CD14-positive monocyte (primary cell): ENCODE data around the gene FAM53A. TPM values are rescaled to one million over a fixed set of nuclear protein-coding genes. Genes with fewer than 3 reads are reported as not detected.
"Not testable (repeated sequence)": the region's sequence is repeated elsewhere in the genome, so short reads cannot be mapped to it uniquely, and the experiment has no call there.

Source experiments
- DNase-seq, 3 donors: peaks; one replicate each; pipeline ENCODE4 v3.0.0-alpha.2; 2011 to 2022
- H2AFZ ChIP-seq: 2 replicates; pipeline ENCODE4 v1.6.0; 2012; ENCODE audit warnings: mild to moderate bottlenecking, low read depth, low read length, inconsistent platforms; ENCODE audit not compliant: insufficient read depth, poor library complexity, severe bottlenecking
- H3K27ac ChIP-seq, 2 donors: 1 replicate in 1 of 2; 2 replicates in 1 of 2; pipeline ENCODE4 v1.5.1; 2012 to 2013; ENCODE audit warnings: low read length in 2 of 2, control low read depth in 1 of 2, inconsistent platforms in 1 of 2, low read depth in 1 of 2, mild to moderate bottlenecking in 1 of 2
- H3K27me3 ChIP-seq, 2 donors: one replicate each; pipeline versions ENCODE4 v1.6.0 to v1.6.1; 2011 to 2013; ENCODE audit warnings: low read length in 2 of 2; ENCODE audit not compliant: control insufficient read depth in 2 of 2, insufficient read depth in 2 of 2
- H3K36me3 ChIP-seq, 2 donors: replicated peaks in 1 of 2; 1 replicate in 1 of 2; 2 replicates in 1 of 2; pipeline versions ENCODE4 v1.5.1 to v1.6.1; 2012 to 2013; ENCODE audit warnings: low read length in 2 of 2, control low read depth in 1 of 2, inconsistent platforms in 1 of 2, mild to moderate bottlenecking in 1 of 2; ENCODE audit not compliant: insufficient read depth in 2 of 2, control insufficient read depth in 1 of 2
- H3K4me1 ChIP-seq, 2 donors: 1 replicate in 1 of 2; 2 replicates in 1 of 2; pipeline versions ENCODE4 v1.5.1 to v1.6.1; 2012 to 2013; ENCODE audit warnings: low read length in 2 of 2, control low read depth in 1 of 2, inconsistent platforms in 1 of 2, mild to moderate bottlenecking in 1 of 2, moderate library complexity in 1 of 2; ENCODE audit not compliant: insufficient read depth in 2 of 2, control insufficient read depth in 1 of 2
- H3K4me2 ChIP-seq: replicated peaks from 2 replicates; pipeline ENCODE3; 2012; ENCODE audit warnings: low read length, moderate library complexity, mild to moderate bottlenecking; ENCODE audit not compliant: poor library complexity, severe bottlenecking; ENCODE audit errors: extremely low read depth
- H3K4me3 ChIP-seq, 3 experiments: fragments of 200-600 bp in 1 of 3; sonication (generic) in 1 of 3; replicated peaks in 1 of 3; 1 replicate in 2 of 3; 2 replicates in 1 of 3; pipeline ENCODE4 v1.5.1; 2011 to 2013; ENCODE audit warnings: low read length in 3 of 3, mild to moderate bottlenecking in 3 of 3, control low read depth in 2 of 3, low read depth in 2 of 3, inconsistent platforms in 1 of 3, moderate library complexity in 1 of 3
- H3K79me2 ChIP-seq: 2 replicates; pipeline ENCODE4 v1.6.0; 2012; ENCODE audit warnings: mild to moderate bottlenecking, control low read depth, inconsistent platforms, low read length, moderate library complexity; ENCODE audit not compliant: insufficient read depth
- H3K9ac ChIP-seq: 2 replicates; pipeline ENCODE4 v1.6.0; 2017; ENCODE audit warnings: low read length, mild to moderate bottlenecking; ENCODE audit not compliant: insufficient read depth, poor library complexity, severe bottlenecking
- H3K9me3 ChIP-seq, 2 donors: replicated peaks in 1 of 2; 1 replicate in 1 of 2; 2 replicates in 1 of 2; pipeline versions ENCODE4 v1.5.1 to v1.6.1; 2012 to 2013; ENCODE audit warnings: low read length in 2 of 2, control low read depth in 1 of 2; ENCODE audit not compliant: control insufficient read depth in 1 of 2, insufficient read depth in 1 of 2
- H4K20me1 ChIP-seq: 2 replicates; pipeline ENCODE4 v1.6.0; 2012; ENCODE audit warnings: mild to moderate bottlenecking, low read length, control low read depth, moderate library complexity; ENCODE audit not compliant: insufficient read depth
- H3K27ac Mint-ChIP-seq, 7 donors: one replicate each; pipeline ENCODE4 v1.8.0; 2020; ENCODE audit warnings: mild to moderate bottlenecking in 7 of 7, mixed read lengths in 7 of 7, moderate library complexity in 6 of 7, inconsistent platforms in 2 of 7
- H3K27me3 Mint-ChIP-seq, 3 donors: one replicate each; pipeline ENCODE4 v1.8.0; 2021 to 2022; ENCODE audit warnings: low read depth in 3 of 3, mild to moderate bottlenecking in 3 of 3, mixed read lengths in 3 of 3, moderate library complexity in 3 of 3, inconsistent platforms in 1 of 3
- H3K36me3 Mint-ChIP-seq, 2 donors: one replicate each; pipeline ENCODE4 v1.8.0; 2020; ENCODE audit warnings: mixed read lengths in 2 of 2, inconsistent platforms in 1 of 2, mild to moderate bottlenecking in 1 of 2
- H3K4me1 Mint-ChIP-seq: one replicate; pipeline ENCODE4 v1.8.0; 2020; ENCODE audit warnings: mild to moderate bottlenecking, mixed read lengths
- H3K4me3 Mint-ChIP-seq, 2 donors: one replicate each; pipeline ENCODE4 v1.8.0; 2020; ENCODE audit warnings: mild to moderate bottlenecking in 2 of 2, mixed read lengths in 2 of 2, moderate library complexity in 1 of 2
- H3K9me3 Mint-ChIP-seq, 7 donors: one replicate each; pipeline ENCODE4 v1.8.0; 2020 to 2022; ENCODE audit warnings: mixed read lengths in 7 of 7, mild to moderate bottlenecking in 6 of 7, moderate library complexity in 6 of 7, inconsistent platforms in 2 of 7
- WGBS: methylation state at CpG from one replicate; pipeline ENCODE4 v1.1.5; 2013; ENCODE audit warnings: missing lambda C conversion rate; ENCODE audit not compliant: insufficient coverage; 5-methylcytosine and 5-hydroxymethylcytosine counted together
- intact Hi-C, 2 donors: fragments of 100-400 bp; cut with micrococcal nuclease; formaldehyde crosslinking; loops; one replicate each; pipeline versions ENCODE4 v1.15.0 to v1.15.1; 2023
- polyA plus RNA-seq, 3 donors: library from polyadenylated mRNA; depleted of rRNA in 1 of 3; unstranded in 2 of 3; stranded (reverse) in 1 of 3; fragments of 300-500 nt in 2 of 3; fragments of >200 nt in 1 of 3; fragmentation: Illumina TruSeq in 2 of 3; gene quantifications; 1 replicate in 2 of 3; 2 replicates in 1 of 3; pipeline ENCODE4 v1.2.3, GENCODE V29; 2012 to 2021
- TF ChIP-seq, protein P1 (sequence below): fragments of 200-600 bp; IDR thresholded peaks from one replicate; pipeline ENCODE4 v1.8.0; 2022; ENCODE audit warnings: antibody characterized with exemption, mild to moderate bottlenecking

Gene FAM53A
- polyA plus RNA-seq, 3 donors, result 0.40 to 0.82 (median 0.76) TPM

DNA sequence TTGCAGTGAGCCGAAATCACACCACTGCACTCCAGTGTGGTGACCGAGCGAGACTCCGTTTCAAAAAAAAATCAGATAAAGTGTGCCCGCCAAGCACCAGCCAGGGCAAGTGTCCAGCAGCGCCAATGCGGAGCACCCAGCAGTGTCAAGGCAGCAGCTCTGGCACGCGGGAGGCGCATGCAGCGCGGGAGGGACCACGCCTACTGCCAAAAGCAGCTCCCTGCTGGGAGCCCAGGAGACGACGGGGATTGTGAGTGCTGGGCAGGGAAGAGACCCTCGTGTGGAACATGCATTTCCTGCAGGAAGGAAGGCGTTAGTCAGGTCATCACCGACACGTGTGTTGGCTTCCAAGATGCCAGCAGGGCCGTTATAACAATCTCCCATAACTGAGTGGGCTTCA lies 10.4 kb downstream of the FAM53A start:
- no peak overlapping the region for H3K4me3 Mint-ChIP-seq
- WGBS, result 92% methylated on average over 16 of the region's 20 CpGs
- intact Hi-C loops, result no loop called here

DNA sequence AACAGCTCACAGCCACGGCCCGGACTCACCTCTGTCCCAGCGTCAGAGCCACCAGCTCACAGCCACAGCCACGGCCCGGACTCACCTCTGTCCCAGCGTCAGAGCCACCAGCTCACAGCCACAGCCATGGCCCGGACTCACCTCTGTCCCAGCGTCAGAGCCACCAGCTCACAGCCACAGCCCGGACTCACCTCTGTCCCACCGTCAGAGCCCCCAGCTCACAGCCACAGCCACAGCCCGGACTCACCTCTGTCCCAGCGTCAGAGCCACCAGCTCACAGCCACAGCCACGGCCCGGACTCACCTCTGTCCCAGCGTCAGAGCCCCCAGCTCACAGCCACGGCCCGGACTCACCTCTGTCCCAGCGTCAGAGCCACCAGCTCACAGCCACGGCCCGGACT lies 13.1 kb downstream of the FAM53A start:
- H4K20me1 ChIP-seq, H3K79me2 ChIP-seq, H3K9ac ChIP-seq, H3K4me3 Mint-ChIP-seq, H3K9me3 ChIP-seq, DNase-seq, H3K27me3 ChIP-seq, H3K4me1 ChIP-seq, H3K27ac ChIP-seq, H3K9me3 Mint-ChIP-seq, H3K4me3 ChIP-seq, intact Hi-C loops, H3K36me3 Mint-ChIP-seq, H3K4me2 ChIP-seq, H3K27ac Mint-ChIP-seq, H2AFZ ChIP-seq, H3K4me1 Mint-ChIP-seq, H3K36me3 ChIP-seq, H3K27me3 Mint-ChIP-seq: not testable (repeated sequence)
- 90% methylated on average over 15 of the region's 20 CpGs for WGBS

More for the DNA sequence above, 10.4 kb downstream of the FAM53A start:
- Mint-ChIP-seq H3K27ac (no peak overlapping the region), H3K4me1 (peaks cover 11% of the 10 kb centered on the region), H3K36me3 (no peaks in the 10 kb centered on the region), H3K27me3 (peaks cover 0 to 4% (median 4%) of the 10 kb centered on the region in 3 donors), H3K9me3 (peaks cover 0 to 1% (median 0%) of the 10 kb centered on the region in 7 donors)
- no peaks in the 10 kb centered on the region for H3K9me3 ChIP-seq
- H3K36me3 ChIP-seq, result no peaks in the 10 kb centered on the region
- no peaks in the 10 kb centered on the region for H3K27me3 ChIP-seq
- H3K4me1 ChIP-seq, result peaks cover 4 to 7% of the 10 kb centered on the region in 2 donors
- H3K9ac ChIP-seq, result no peak overlapping the region
- no peaks in the 10 kb centered on the region for H3K79me2 ChIP-seq
- TF ChIP-seq, protein P1, sequence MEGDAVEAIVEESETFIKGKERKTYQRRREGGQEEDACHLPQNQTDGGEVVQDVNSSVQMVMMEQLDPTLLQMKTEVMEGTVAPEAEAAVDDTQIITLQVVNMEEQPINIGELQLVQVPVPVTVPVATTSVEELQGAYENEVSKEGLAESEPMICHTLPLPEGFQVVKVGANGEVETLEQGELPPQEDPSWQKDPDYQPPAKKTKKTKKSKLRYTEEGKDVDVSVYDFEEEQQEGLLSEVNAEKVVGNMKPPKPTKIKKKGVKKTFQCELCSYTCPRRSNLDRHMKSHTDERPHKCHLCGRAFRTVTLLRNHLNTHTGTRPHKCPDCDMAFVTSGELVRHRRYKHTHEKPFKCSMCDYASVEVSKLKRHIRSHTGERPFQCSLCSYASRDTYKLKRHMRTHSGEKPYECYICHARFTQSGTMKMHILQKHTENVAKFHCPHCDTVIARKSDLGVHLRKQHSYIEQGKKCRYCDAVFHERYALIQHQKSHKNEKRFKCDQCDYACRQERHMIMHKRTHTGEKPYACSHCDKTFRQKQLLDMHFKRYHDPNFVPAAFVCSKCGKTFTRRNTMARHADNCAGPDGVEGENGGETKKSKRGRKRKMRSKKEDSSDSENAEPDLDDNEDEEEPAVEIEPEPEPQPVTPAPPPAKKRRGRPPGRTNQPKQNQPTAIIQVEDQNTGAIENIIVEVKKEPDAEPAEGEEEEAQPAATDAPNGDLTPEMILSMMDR, result no peak
- H2AFZ ChIP-seq, result no peak overlapping the region
- H3K4me3 ChIP-seq, result no peak overlapping the region
- no peak overlapping the region for H3K4me2 ChIP-seq
- H4K20me1 ChIP-seq, result no peaks in the 10 kb centered on the region
- no peak overlapping the region for H3K27ac ChIP-seq
- no peak for DNase-seq
